Neutrophil (primary cell): ENCODE results near the gene RIN3.

Experiments
- H3K27ac ChIP-seq: fragments of 200-600 bp; sonication (generic); 2 replicates; pipeline ENCODE4 v1.5.1; 2016; ENCODE audit warnings: mild to moderate bottlenecking, moderate library complexity
- H3K27me3 ChIP-seq: fragments of 200-600 bp; sonication (generic); 2 replicates; pipeline ENCODE4 v1.6.0; 2016; ENCODE audit warnings: mild to moderate bottlenecking
- H3K36me3 ChIP-seq: fragments of 200-600 bp; sonication (generic); 2 replicates; pipeline ENCODE4 v1.5.1; 2017
- H3K4me1 ChIP-seq, 2 experiments: fragments of 200-600 bp in 1 of 2; sonication (generic) in 1 of 2; 1 replicate in 1 of 2; 2 replicates in 1 of 2; pipeline versions ENCODE4 v1.5.1 to v1.6.1; 2013 to 2016; ENCODE audit warnings: low read depth in 1 of 2, low read length in 1 of 2, mild to moderate bottlenecking in 1 of 2, moderate library complexity in 1 of 2; ENCODE audit not compliant: control insufficient read depth in 1 of 2, insufficient read depth in 1 of 2
- H3K4me3 ChIP-seq, 2 experiments: fragments of 200-600 bp in 1 of 2; sonication (generic) in 1 of 2; 1 replicate in 1 of 2; 2 replicates in 1 of 2; pipeline ENCODE4 v1.5.1; 2013 to 2016; ENCODE audit warnings: low read depth in 1 of 2, low read length in 1 of 2, mild to moderate bottlenecking in 1 of 2, moderate library complexity in 1 of 2
- H3K9me3 ChIP-seq: fragments of 200-600 bp; sonication (generic); 2 replicates; pipeline ENCODE4 v1.5.1; 2016
- CTCF ChIP-seq: fragments of 200-600 bp; sonication (generic); IDR thresholded peaks from 2 replicates; pipeline ENCODE4 v1.5.1; 2016; ENCODE audit warnings: antibody characterized with exemption

Gene RIN3

DNA sequence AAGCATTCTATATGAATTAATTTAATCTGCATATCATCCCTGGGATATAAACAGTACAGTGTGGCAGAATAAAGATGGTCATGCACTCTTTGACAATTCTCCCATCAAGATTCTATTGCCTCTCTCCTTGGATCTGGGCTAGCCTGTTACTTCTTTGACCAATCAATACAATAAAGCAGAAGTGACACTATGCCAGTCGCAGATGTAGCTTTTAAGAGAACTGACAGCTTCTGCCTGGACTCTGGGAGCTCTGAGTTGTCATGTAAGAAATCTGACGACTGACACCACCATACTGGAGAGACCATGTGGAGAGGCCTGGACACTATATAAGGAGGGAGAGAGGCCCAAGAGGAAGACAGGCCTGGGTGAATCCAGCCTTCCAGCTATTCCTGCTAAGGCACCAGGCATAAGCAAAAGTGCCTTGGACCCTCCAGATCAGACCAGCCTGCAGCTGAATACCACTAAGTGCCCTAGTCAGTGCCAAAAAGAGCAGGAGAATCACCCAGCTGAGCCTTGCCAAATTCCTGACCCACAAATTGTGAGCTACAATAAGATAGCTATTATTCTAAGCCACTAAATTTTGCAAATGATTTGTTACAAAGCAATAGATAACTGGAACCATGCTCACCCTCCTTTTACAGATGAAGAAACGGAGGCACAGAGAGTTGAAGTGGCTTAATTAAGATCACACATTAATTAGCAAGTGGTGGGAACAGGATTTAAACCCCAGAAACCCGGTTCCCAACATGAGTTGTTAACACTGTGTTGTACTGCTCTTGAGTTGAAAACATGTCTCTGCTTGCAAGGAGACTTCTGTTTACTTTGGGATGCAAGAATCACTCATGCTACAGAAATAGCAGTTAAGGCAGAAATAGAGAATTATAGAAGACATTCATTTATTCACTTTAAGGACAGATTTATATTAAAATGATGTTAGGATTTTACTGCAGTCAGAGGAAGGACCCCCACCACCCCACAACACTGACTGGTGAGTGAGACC is 84.6 kb downstream of the RIN3 start:
- no peak overlapping the region for H3K4me3 ChIP-seq
- no peak overlapping the region for H3K27ac ChIP-seq
- no peaks in the 10 kb centered on the region for H3K27me3 ChIP-seq
- H3K4me1 ChIP-seq, result peaks cover 10 to 12% of the 10 kb centered on the region in 2 experiments
- TF ChIP-seq CTCF, result no peak
- H3K9me3 ChIP-seq, result no peaks in the 10 kb centered on the region
- peaks cover 8% of the 10 kb centered on the region for H3K36me3 ChIP-seq

- Histone ChIP-seq H3K4me3 (no peak overlapping the region), H3K27me3 (no peaks in the 10 kb centered on the region), H3K27ac (peak overlapping the region; percentile 16), H3K36me3 (peaks cover 8% of the 10 kb centered on the region), H3K9me3 (no peaks in the 10 kb centered on the region), H3K4me1 (peaks cover 10 to 12% of the 10 kb centered on the region in 2 experiments)
- TF ChIP-seq CTCF, result no peak
These were observed 86.2 kb downstream of the RIN3 start for GRCh38 chr14:92599811-92600210.

DNA sequence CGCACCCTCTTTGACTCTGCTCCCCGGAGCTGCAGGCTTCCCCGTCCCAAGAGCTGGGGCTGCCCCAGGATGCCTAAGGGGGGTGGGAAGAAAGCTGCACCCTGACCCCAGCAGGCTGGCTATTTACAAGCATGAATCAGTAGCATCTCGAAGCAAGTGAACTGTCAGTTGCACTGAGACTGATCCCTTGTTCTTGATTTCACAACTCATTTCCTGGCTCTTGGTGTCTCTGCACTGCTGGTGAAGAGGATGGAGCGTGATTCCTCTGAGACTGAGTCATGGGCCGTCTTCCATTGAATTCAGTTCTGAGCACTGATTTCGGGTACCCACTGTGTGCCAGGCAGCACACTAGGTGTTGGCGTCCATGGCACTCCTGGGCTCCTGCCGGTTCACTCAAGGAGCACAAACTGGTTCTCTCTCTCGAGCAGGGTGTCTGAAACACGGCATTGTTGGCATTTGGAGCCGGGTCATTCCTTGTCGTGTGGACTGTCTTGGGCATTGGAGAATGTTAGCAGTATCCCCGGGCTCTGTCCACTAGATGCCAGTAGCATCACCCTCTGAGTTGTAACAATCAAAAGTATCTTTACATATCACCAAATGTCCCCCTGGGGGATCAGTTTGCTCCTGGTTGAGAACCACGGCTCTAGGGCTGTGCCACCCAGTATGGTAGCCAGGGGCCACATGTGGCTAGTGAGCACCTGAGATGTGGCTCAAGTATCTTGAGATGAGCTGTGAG is 86.9 kb downstream of the RIN3 start:
- H3K4me1 ChIP-seq, result peaks cover 10 to 12% of the 10 kb centered on the region in 2 experiments
- H3K27me3 ChIP-seq, result no peaks in the 10 kb centered on the region
- no peak for TF ChIP-seq CTCF
- H3K4me3 ChIP-seq, result no peak overlapping the region
- no peaks in the 10 kb centered on the region for H3K9me3 ChIP-seq
- H3K36me3 ChIP-seq, result peaks cover 8% of the 10 kb centered on the region
- H3K27ac ChIP-seq, result peak overlapping the region; percentile 16

DNA sequence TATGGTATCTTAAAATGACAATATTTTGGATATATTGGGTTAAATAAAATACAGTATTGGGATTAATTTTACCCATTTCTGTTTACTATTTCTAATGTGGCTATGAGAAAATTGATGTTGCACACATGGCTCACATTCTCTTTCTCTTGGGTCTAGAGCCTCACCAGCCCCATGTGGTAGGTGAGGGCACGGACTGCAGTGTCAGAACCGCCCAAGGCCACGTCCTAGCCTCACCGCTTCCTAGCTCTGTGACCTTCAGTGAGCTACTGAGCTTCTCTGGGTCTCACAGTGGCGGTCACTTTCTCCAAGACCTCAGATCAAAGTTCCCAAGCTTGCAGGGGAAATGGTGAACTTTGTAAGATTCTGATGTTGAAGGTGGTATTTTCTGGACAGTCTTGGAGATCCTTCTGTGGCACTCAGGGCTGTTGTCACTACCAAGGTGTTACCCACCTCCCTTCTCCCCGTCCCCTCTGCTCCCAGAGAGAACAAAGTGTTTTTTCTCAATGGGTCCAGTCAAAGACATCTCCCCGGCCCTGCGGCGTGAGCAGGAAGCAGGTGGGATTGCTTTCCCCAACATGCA is 87.6 kb downstream of the RIN3 start:
- H3K4me1 ChIP-seq, result peaks cover 10 to 12% of the 10 kb centered on the region in 2 experiments
- TF ChIP-seq CTCF, result no peak

DNA sequence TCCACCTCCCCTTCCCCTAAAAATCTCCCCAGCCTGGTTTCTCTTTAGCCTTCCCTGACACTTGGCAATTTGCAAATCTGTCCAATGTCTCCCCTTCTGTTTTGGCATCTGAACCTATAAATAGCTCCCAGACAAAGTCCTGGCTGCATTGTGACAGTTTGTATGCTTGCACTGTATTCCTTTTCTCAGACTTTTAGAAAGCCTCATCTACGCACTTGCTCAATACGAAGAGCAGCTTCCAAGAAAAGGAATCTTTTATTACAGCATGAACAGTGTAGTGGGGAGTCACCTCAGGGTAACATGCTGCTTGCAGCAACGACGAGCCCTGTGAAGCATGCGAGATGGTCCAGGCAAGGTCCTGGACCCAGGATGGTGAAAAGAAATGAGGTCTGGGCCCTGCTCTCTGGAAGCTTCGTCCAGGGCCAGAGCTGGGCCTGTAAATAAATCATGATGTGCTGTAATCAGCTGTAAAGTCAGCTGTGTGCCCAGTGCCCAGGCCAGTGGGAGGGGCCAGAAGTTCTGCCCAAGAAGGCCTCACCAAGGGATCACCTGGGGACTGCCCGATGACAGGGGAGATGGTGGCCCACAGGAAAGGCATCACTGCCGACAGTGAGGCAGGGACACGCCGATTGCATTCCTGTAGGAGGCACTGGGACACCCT is 88.3 kb downstream of the RIN3 start:
- peaks cover 10 to 12% of the 10 kb centered on the region in 2 experiments for H3K4me1 ChIP-seq

More for the DNA sequence above, 87.6 kb downstream of the RIN3 start:
- Histone ChIP-seq H3K4me3 (no peak overlapping the region), H3K27ac (no peak overlapping the region), H3K27me3 (no peaks in the 10 kb centered on the region), H3K36me3 (peaks cover 8% of the 10 kb centered on the region), H3K9me3 (no peaks in the 10 kb centered on the region)

More for the DNA sequence above, 88.3 kb downstream of the RIN3 start:
- Histone ChIP-seq H3K4me3 (no peak overlapping the region), H3K27me3 (no peaks in the 10 kb centered on the region), H3K36me3 (peaks cover 8% of the 10 kb centered on the region), H3K9me3 (no peaks in the 10 kb centered on the region), H3K27ac (no peak overlapping the region)
- no peak for TF ChIP-seq CTCF
